WERI-Rb-1 (cell line): ENCODE measurements around the gene FBRSL1.

Experiments used
- DNase-seq: peaks from one replicate; pipeline ENCODE4 v3.0.0-alpha.2; 2020
- H3K27ac ChIP-seq: fragments of 250-450 bp; sonication (Bioruptor Pico); 2 replicates; pipeline ENCODE4 v1.5.1; 2020; ENCODE audit warnings: mild to moderate bottlenecking, moderate library complexity
- H3K27me3 ChIP-seq: fragments of 250-450 bp; sonication (Bioruptor Pico); 2 replicates; pipeline ENCODE4 v1.5.1; 2021; ENCODE audit warnings: mild to moderate bottlenecking, low read depth, moderate library complexity; ENCODE audit not compliant: insufficient read depth, severe bottlenecking
- H3K36me3 ChIP-seq: fragments of 250-450 bp; sonication (Bioruptor Pico); 2 replicates; pipeline ENCODE4 v1.5.1; 2020; ENCODE audit warnings: mild to moderate bottlenecking, moderate library complexity
- H3K4me3 ChIP-seq: 2 replicates; pipeline ENCODE4 v1.5.1; 2011; ENCODE audit warnings: low read depth, mild to moderate bottlenecking, control low read depth, low read length
- H3K9me3 ChIP-seq: fragments of 250-450 bp; sonication (Bioruptor Pico); 2 replicates; pipeline ENCODE4 v1.5.1; 2021; ENCODE audit warnings: mild to moderate bottlenecking, moderate library complexity; ENCODE audit not compliant: severe bottlenecking
- CTCF ChIP-seq: IDR thresholded peaks from 2 replicates; pipeline ENCODE4 v1.5.1; 2011; ENCODE audit warnings: low read depth, mild to moderate bottlenecking, control low read depth, inconsistent platforms, low read length

FBRSL1 gene

DNA sequence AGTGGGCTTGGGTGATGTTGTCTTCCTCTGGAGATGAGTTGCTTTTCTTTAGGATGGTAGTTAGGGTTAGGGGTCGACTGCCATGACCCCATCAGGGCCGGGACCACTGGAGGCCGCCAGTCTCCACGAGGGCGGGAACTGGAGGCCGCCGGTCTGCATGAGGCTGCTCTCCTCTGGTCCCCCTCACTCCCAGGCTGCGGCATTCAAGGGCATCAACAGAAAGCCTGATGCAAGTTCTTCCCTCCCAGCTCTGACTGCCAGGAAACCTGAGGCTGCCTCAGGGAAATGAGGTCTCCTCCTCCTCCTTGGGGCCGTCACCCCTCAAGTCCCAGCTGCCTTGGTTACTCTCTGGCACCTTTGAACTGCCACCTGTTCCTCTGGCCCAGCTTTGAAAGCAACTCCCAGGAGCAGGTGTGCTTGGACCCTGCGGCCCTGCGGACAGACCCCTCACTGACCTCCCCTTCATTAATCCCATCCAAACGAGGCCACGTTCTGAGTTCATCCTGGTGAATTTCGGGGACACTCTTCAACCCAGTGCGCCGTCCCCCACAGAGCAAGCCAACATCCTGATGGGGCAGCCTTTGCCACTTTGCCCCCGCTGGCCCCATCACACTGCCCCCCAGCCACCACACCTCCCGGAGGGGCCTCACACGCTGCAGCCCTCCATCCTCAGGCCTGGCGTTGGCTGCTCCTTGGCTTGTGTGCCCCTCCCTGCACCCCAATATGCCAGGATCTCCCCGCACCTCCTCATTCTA lies 37.2 kb upstream of the FBRSL1 start:
- H3K27ac ChIP-seq = no peak overlapping the region
- H3K36me3 ChIP-seq = no peaks in the 10 kb centered on the region
- no peak for DNase-seq
- no peaks in the 10 kb centered on the region for H3K9me3 ChIP-seq
- no peak overlapping the region for H3K4me3 ChIP-seq
- H3K27me3 ChIP-seq = no peaks in the 10 kb centered on the region
- no peak for TF ChIP-seq CTCF

GRCh38 chr12:132453361-132454192 lies 36.4 kb upstream of the FBRSL1 start:
- no peaks in the 10 kb centered on the region for H3K9me3 ChIP-seq
- no peaks in the 10 kb centered on the region for H3K27me3 ChIP-seq
- no peak for TF ChIP-seq CTCF
- H3K36me3 ChIP-seq = peaks cover 5% of the 10 kb centered on the region
- DNase-seq = no peak
- H3K27ac ChIP-seq = peak overlapping the region; percentile 21
- no peak overlapping the region for H3K4me3 ChIP-seq

- H3K36me3 ChIP-seq = peaks cover 12% of the 10 kb centered on the region
- peak; percentile 46 for DNase-seq
- no peaks in the 10 kb centered on the region for H3K9me3 ChIP-seq
- H3K27me3 ChIP-seq = no peaks in the 10 kb centered on the region
- H3K4me3 ChIP-seq = no peak overlapping the region
- no peak for TF ChIP-seq CTCF
- H3K27ac ChIP-seq = peak overlapping the region; percentile 59
These were observed 35.6 kb upstream of the FBRSL1 start for GRCh38 chr12:132454193-132454932.

DNA sequence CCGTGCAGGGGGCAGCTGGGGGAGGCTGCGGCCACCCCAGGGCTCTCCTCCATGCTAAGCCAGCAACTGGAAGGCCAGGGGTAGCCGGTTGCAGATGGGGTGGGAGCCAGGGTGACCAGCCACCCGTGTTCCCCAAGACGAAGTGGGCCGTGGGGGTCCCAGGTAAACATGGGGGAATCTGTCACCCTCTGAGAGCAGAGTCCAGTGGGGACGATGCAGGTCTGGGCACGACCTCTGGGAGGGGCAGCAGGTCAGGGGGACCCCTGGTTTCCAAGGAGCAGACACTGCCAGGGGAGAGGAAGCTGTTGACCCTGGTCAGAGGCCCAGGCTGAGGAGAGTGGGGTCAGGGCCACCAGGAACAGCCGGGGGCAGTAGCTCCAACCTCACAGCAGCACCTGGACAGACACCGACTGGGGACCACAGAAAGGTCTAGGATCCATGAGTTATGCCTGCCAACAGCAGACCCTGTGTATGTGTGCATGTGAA lies 35.0 kb upstream of the FBRSL1 start:
- no peak for TF ChIP-seq CTCF
- H3K27ac ChIP-seq = peak overlapping the region; percentile 59
- DNase-seq = no peak

DNA sequence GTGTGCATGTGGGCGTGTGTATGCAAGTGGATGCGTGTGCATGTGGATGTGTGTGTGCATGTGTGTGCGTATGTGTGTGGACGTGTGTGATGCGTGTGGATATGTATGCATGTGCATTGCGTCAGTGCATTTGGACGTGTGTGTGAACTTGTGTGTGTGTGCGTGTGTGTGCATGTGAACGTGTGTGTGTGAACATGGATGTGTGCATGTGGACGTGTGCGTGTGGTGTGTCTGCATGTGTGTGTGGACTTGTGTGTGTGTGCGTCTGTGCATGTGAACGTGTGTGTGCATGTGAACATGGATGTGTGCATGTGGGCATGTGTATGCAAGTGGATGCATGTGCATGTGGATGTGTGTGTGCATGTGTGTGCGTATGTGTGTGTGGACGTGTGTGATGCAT lies 34.4 kb upstream of the FBRSL1 start:
- Histone ChIP-seq H3K9me3 (peaks cover 5% of the 10 kb centered on the region), H3K27ac (no peak overlapping the region), H3K36me3 (peaks cover 24% of the 10 kb centered on the region), H3K27me3 (no peaks in the 10 kb centered on the region), H3K4me3 (no peak overlapping the region)
- DNase-seq = no peak
- no peak for TF ChIP-seq CTCF

More for the DNA sequence above, 35.0 kb upstream of the FBRSL1 start:
- Histone ChIP-seq H3K9me3 (no peaks in the 10 kb centered on the region), H3K36me3 (peaks cover 19% of the 10 kb centered on the region), H3K4me3 (no peak overlapping the region), H3K27me3 (no peaks in the 10 kb centered on the region)
